Measurements from ENCODE around the gene WASF2.

Gene WASF2

DNA sequence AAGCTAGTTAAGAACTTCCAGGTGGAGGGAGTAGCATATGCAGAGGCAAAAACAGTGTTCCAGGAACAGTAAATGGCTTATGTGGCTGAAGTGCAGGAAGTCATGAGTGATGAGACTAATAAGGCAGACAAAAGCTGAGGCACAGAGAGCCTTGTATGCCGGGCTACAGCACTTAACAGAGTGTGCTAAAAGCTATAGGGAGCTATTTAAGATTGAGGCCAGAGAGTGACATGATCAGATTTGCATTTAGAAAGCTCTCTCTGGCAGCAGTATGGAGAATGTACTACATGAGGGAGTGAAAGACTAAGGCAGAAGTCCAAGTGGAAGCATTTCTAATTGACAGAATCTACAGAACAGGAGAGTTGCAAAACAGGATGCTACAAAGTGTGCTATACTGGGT, 38.6 kb downstream of the WASF2 start:
- TF ChIP-seq YY1 (IDR thresholded peaks at IDR 0.05; ENCODE audit: low read depth): no peak
- no peak for TF ChIP-seq TAF1 (IDR thresholded peaks at IDR 0.05; ENCODE audit: low read depth)
- TF ChIP-seq, protein P1, sequence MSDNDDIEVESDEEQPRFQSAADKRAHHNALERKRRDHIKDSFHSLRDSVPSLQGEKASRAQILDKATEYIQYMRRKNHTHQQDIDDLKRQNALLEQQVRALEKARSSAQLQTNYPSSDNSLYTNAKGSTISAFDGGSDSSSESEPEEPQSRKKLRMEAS (IDR thresholded peaks at IDR 0.05): no peak
- TF ChIP-seq FOXM1 (IDR thresholded peaks at IDR 0.05; ENCODE audit: borderline replicate concordance, low read depth): no peak
- TF ChIP-seq CREB1 (IDR thresholded peaks at IDR 0.05; ENCODE audit: low read depth): no peak
- TF ChIP-seq, protein P2, sequence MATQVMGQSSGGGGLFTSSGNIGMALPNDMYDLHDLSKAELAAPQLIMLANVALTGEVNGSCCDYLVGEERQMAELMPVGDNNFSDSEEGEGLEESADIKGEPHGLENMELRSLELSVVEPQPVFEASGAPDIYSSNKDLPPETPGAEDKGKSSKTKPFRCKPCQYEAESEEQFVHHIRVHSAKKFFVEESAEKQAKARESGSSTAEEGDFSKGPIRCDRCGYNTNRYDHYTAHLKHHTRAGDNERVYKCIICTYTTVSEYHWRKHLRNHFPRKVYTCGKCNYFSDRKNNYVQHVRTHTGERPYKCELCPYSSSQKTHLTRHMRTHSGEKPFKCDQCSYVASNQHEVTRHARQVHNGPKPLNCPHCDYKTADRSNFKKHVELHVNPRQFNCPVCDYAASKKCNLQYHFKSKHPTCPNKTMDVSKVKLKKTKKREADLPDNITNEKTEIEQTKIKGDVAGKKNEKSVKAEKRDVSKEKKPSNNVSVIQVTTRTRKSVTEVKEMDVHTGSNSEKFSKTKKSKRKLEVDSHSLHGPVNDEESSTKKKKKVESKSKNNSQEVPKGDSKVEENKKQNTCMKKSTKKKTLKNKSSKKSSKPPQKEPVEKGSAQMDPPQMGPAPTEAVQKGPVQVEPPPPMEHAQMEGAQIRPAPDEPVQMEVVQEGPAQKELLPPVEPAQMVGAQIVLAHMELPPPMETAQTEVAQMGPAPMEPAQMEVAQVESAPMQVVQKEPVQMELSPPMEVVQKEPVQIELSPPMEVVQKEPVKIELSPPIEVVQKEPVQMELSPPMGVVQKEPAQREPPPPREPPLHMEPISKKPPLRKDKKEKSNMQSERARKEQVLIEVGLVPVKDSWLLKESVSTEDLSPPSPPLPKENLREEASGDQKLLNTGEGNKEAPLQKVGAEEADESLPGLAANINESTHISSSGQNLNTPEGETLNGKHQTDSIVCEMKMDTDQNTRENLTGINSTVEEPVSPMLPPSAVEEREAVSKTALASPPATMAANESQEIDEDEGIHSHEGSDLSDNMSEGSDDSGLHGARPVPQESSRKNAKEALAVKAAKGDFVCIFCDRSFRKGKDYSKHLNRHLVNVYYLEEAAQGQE (IDR thresholded peaks at IDR 0.05; ENCODE audit: low read depth): no peak
- no peak for TF ChIP-seq EP300 (IDR thresholded peaks at IDR 0.05; ENCODE audit: borderline replicate concordance)
- no peak for TF ChIP-seq TEAD4 (IDR thresholded peaks at IDR 0.05)
- no peak for TF ChIP-seq CEBPB (IDR thresholded peaks at IDR 0.05)
- no peak for TF ChIP-seq NFIC (IDR thresholded peaks at IDR 0.05)
- TF ChIP-seq RAD21 (IDR thresholded peaks at IDR 0.05; ENCODE audit: low read depth): no peak
- TF ChIP-seq TCF12 (IDR thresholded peaks at IDR 0.05; ENCODE audit: low read depth): no peak
- TF ChIP-seq, protein P3, sequence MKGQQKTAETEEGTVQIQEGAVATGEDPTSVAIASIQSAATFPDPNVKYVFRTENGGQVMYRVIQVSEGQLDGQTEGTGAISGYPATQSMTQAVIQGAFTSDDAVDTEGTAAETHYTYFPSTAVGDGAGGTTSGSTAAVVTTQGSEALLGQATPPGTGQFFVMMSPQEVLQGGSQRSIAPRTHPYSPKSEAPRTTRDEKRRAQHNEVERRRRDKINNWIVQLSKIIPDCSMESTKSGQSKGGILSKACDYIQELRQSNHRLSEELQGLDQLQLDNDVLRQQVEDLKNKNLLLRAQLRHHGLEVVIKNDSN (IDR thresholded peaks at IDR 0.05): no peak
- no peak for TF ChIP-seq EGR1 (IDR thresholded peaks at IDR 0.05)
- TF ChIP-seq ZBTB7A (IDR thresholded peaks at IDR 0.05; ENCODE audit: low read depth): no peak

GRCh38 chr1:27448982-27449381, 41.0 kb downstream of the WASF2 start:
- TF ChIP-seq EGR1 (IDR thresholded peaks at IDR 0.05): no peak
- TF ChIP-seq CREB1 (IDR thresholded peaks at IDR 0.05; ENCODE audit: low read depth): no peak
- no peak for TF ChIP-seq TCF12 (IDR thresholded peaks at IDR 0.05; ENCODE audit: low read depth)

DNA sequence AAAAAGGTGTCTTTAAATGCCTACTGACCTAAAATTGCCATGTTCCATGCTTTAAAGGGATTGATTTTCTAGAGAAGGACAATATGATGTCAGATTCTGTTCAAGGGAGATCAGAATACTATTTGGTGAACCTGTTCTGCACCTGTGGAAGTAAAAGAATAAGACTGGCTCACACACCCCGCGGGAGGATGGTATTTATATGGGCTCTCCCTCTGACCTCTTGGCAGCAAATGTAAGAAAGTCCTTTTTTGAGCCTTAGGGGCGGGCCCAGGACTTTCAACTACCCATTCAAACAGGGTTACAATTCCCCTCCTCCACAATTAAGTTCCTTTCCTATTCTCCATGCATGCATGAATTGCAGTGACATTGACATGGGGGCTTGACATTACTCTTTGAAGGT, 42.1 kb downstream of the WASF2 start:
- TF ChIP-seq, protein P3 (IDR thresholded peaks at IDR 0.05): no peak
- TF ChIP-seq CREB1 (IDR thresholded peaks at IDR 0.05; ENCODE audit: low read depth): no peak
- TF ChIP-seq, protein P1 (IDR thresholded peaks at IDR 0.05): no peak
- no peak for TF ChIP-seq ZBTB7A (IDR thresholded peaks at IDR 0.05; ENCODE audit: low read depth)
- no peak for TF ChIP-seq TAF1 (IDR thresholded peaks at IDR 0.05; ENCODE audit: low read depth)
- TF ChIP-seq, protein P2 (IDR thresholded peaks at IDR 0.05; ENCODE audit: low read depth): no peak
- TF ChIP-seq TCF12 (IDR thresholded peaks at IDR 0.05; ENCODE audit: low read depth): no peak
- no peak for TF ChIP-seq FOXM1 (IDR thresholded peaks at IDR 0.05; ENCODE audit: borderline replicate concordance, low read depth)
- no peak for TF ChIP-seq EGR1 (IDR thresholded peaks at IDR 0.05)
- TF ChIP-seq NFIC (IDR thresholded peaks at IDR 0.05): no peak
- TF ChIP-seq RAD21 (IDR thresholded peaks at IDR 0.05; ENCODE audit: low read depth): no peak
- TF ChIP-seq EP300 (IDR thresholded peaks at IDR 0.05; ENCODE audit: borderline replicate concordance): no peak
- no peak for TF ChIP-seq YY1 (IDR thresholded peaks at IDR 0.05; ENCODE audit: low read depth)
- TF ChIP-seq TEAD4 (IDR thresholded peaks at IDR 0.05): no peak
- no peak for TF ChIP-seq CEBPB (IDR thresholded peaks at IDR 0.05)

GRCh38 chr1:27447399-27447798, 42.6 kb downstream of the WASF2 start:
- TF ChIP-seq YY1 (IDR thresholded peaks at IDR 0.05; ENCODE audit: low read depth) (no peak), ZBTB7A (IDR thresholded peaks at IDR 0.05; ENCODE audit: low read depth) (no peak)

DNA sequence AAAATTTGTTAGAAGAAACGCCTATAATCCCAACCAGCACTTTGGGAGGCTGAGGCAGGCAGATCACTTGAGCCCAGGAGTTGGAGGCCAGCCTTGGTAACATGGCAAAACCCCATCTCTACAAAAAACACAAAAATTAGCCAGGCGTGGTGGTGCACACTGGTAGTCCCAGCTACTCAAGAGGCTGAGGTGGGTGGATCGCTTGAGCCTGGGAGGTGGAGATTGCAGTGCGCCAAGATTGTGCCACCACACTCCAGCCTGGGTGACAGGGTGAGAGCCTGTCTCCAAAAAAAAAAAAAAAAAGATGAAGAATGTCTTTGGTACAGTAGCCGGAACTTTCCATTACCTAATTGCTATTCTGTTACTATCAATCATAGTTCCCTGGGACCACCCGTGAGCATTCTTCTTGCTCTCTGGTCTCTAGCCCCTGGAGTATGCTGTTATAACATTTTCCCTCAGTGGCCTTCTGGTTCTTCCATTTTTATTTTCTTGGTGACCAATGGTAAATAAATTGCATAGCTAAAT, 43.4 kb downstream of the WASF2 start:
- TF ChIP-seq RAD21 (IDR thresholded peaks at IDR 0.05; ENCODE audit: low read depth) (no peak), FOXM1 (IDR thresholded peaks at IDR 0.05; ENCODE audit: borderline replicate concordance, low read depth) (no peak), NFIC (IDR thresholded peaks at IDR 0.05) (no peak), TEAD4 (IDR thresholded peaks at IDR 0.05) (no peak), YY1 (IDR thresholded peaks at IDR 0.05; ENCODE audit: low read depth) (no peak), TCF12 (IDR thresholded peaks at IDR 0.05; ENCODE audit: low read depth) (no peak), EP300 (IDR thresholded peaks at IDR 0.05; ENCODE audit: borderline replicate concordance) (no peak), ZBTB7A (IDR thresholded peaks at IDR 0.05; ENCODE audit: low read depth) (no peak), CEBPB (IDR thresholded peaks at IDR 0.05) (no peak), TAF1 (IDR thresholded peaks at IDR 0.05; ENCODE audit: low read depth) (no peak), EGR1 (IDR thresholded peaks at IDR 0.05) (no peak), CREB1 (IDR thresholded peaks at IDR 0.05; ENCODE audit: low read depth) (no peak)
- TF ChIP-seq, protein P3 (IDR thresholded peaks at IDR 0.05): no peak
- TF ChIP-seq, protein P2 (IDR thresholded peaks at IDR 0.05; ENCODE audit: low read depth): no peak
- TF ChIP-seq, protein P1 (IDR thresholded peaks at IDR 0.05): no peak

Data from Ishikawa (cell line).